IMR-90 (cell line): ENCODE measurements around the gene KCNT1. TPM values are rescaled to one million over a fixed set of nuclear protein-coding genes. Genes with fewer than 3 reads are reported as not detected.
"Not testable (repeated sequence)": the region's sequence is repeated elsewhere in the genome, so short reads cannot be mapped to it uniquely, and the experiment has no call there.

ENCODE experiments used
- ATAC-seq: fragments of 200-7000 bp; cut with Tn5 transposase; 2 replicates; pipeline ENCODE4 v1.9.1; 2020; ENCODE audit warnings: low read depth, mild to moderate bottlenecking, moderate library complexity
- BruUV-seq: library from RNA; stranded (reverse); fragments of 400-500 nt; replicated peaks from 2 replicates; lab custom pipeline; 2021; lab: Mats Ljungman, UMichigan
- CTCF ChIA-PET: fragments of 300-600 bp; formaldehyde crosslinking; extraction: SDS; loops from one replicate; lab custom pipeline; 2021; ENCODE audit warnings: antibody characterized with exemption; lab: Yijun Ruan, JAX
- POLR2A ChIA-PET: fragments of 300-600 bp; sonication (Branson Sonifier 250); formaldehyde crosslinking; loops from one replicate; lab custom pipeline; 2022; ENCODE audit warnings: antibody characterized with exemption; ENCODE audit not compliant: unreplicated experiment; lab: Charles Lee
- DNase-seq: peaks from one replicate; pipeline ENCODE4 v3.0.0; 2013
- H2AFZ ChIP-seq: replicated peaks from 2 replicates; pipeline ENCODE3; 2013; ENCODE audit warnings: low read length, mild to moderate bottlenecking; ENCODE audit not compliant: poor library complexity
- H2AK5ac ChIP-seq: 2 replicates; pipeline ENCODE4 v1.6.1; 2013; ENCODE audit warnings: low read depth, low read length, inconsistent platforms
- H2AK9ac ChIP-seq: replicated peaks from 2 replicates; pipeline ENCODE3; 2013; ENCODE audit warnings: mild to moderate bottlenecking, low read depth, low read length, moderate library complexity; ENCODE audit not compliant: poor library complexity
- H2BK120ac ChIP-seq: 2 replicates; pipeline ENCODE4 v1.6.1; 2013; ENCODE audit warnings: low read depth, low read length, inconsistent platforms
- H2BK15ac ChIP-seq: 3 replicates; pipeline ENCODE4 v1.6.1; 2013; ENCODE audit warnings: low read depth, low read length, inconsistent platforms
- H2BK20ac ChIP-seq: 2 replicates; pipeline ENCODE4 v1.6.1; 2013; ENCODE audit warnings: low read depth, mild to moderate bottlenecking, inconsistent platforms, low read length, moderate library complexity
- H2BK5ac ChIP-seq: 2 replicates; pipeline ENCODE4 v1.6.1; 2013; ENCODE audit warnings: mild to moderate bottlenecking, low read depth, low read length, inconsistent platforms; ENCODE audit not compliant: poor library complexity, severe bottlenecking
- H3K14ac ChIP-seq: replicated peaks from 2 replicates; pipeline ENCODE4 v1.6.1; 2013; ENCODE audit warnings: low read depth, low read length, inconsistent platforms
- H3K18ac ChIP-seq: 2 replicates; pipeline ENCODE4 v1.6.1; 2013; ENCODE audit warnings: low read depth, low read length, control low read depth
- H3K23ac ChIP-seq: 2 replicates; pipeline ENCODE4 v1.6.1; 2013; ENCODE audit warnings: low read depth, low read length, inconsistent platforms
- H3K27ac ChIP-seq: 2 replicates; pipeline ENCODE4 v1.5.1; 2013; ENCODE audit warnings: mild to moderate bottlenecking, control low read depth, low read length; ENCODE audit not compliant: insufficient read depth
- H3K27me3 ChIP-seq: 2 replicates; pipeline ENCODE4 v1.6.1; 2013; ENCODE audit warnings: low read length; ENCODE audit not compliant: control insufficient read depth, insufficient read depth
- H3K36me3 ChIP-seq: 2 replicates; pipeline ENCODE4 v1.6.1; 2013; ENCODE audit warnings: low read length, mixed read lengths; ENCODE audit not compliant: control insufficient read depth, insufficient read depth
- H3K4ac ChIP-seq: 2 replicates; pipeline ENCODE4 v1.6.1; 2013; ENCODE audit warnings: low read depth, low read length, inconsistent platforms
- H3K4me1 ChIP-seq: 2 replicates; pipeline ENCODE4 v1.6.1; 2013; ENCODE audit warnings: low read length, mixed read lengths; ENCODE audit not compliant: control insufficient read depth, insufficient read depth
- H3K4me2 ChIP-seq: 2 replicates; pipeline ENCODE4 v1.6.1; 2013; ENCODE audit warnings: low read depth, mild to moderate bottlenecking, control low read depth, low read length, moderate library complexity
- H3K4me3 ChIP-seq: 2 replicates; pipeline ENCODE4 v1.5.1; 2013; ENCODE audit warnings: low read depth, mild to moderate bottlenecking, control low read depth, low read length, moderate library complexity; ENCODE audit not compliant: insufficient read depth
- H3K56ac ChIP-seq: 2 replicates; pipeline ENCODE4 v1.6.1; 2013; ENCODE audit warnings: low read length, inconsistent platforms; ENCODE audit not compliant: insufficient read depth; ENCODE audit errors: extremely low read depth
- H3K79me1 ChIP-seq, 2 experiments: 2 replicates each; pipeline ENCODE4 v1.6.1; 2013; ENCODE audit warnings: low read length in 2 of 2, inconsistent platforms in 1 of 2, low read depth in 1 of 2
- H3K9ac ChIP-seq: 2 replicates; pipeline ENCODE4 v1.6.1; 2013; ENCODE audit warnings: low read depth, low read length, control low read depth
- H3K9me1 ChIP-seq: 2 replicates; pipeline ENCODE4 v1.6.1; 2013; ENCODE audit warnings: low read length, inconsistent platforms; ENCODE audit not compliant: insufficient read depth
- H3K9me3 ChIP-seq: 2 replicates; pipeline ENCODE4 v1.6.1; 2013; ENCODE audit warnings: low read length; ENCODE audit not compliant: control insufficient read depth, insufficient read depth
- H4K20me1 ChIP-seq: 2 replicates; pipeline ENCODE4 v1.6.1; 2013; ENCODE audit warnings: low read length, inconsistent platforms; ENCODE audit not compliant: insufficient read depth
- H4K5ac ChIP-seq: 2 replicates; pipeline ENCODE4 v1.6.1; 2013; ENCODE audit warnings: mild to moderate bottlenecking, low read depth, low read length, control low read depth
- H4K8ac ChIP-seq, 2 experiments: 2 replicates each; pipeline ENCODE4 v1.6.1; 2013; ENCODE audit warnings: low read depth in 2 of 2, low read length in 2 of 2, control low read depth in 1 of 2, inconsistent platforms in 1 of 2
- H4K91ac ChIP-seq: 2 replicates; pipeline ENCODE4 v1.6.1; 2013; ENCODE audit warnings: low read depth, low read length, inconsistent platforms; ENCODE audit not compliant: insufficient read depth
- BHLHE40 ChIP-seq: fragments of 150-350 bp; IDR thresholded peaks from 2 replicates; pipeline ENCODE4 v1.6.1; 2016; ENCODE audit warnings: mild to moderate bottlenecking, low read depth, low read length
- CHD1 ChIP-seq: IDR thresholded peaks from 2 replicates; pipeline ENCODE4 v1.6.1; 2012; ENCODE audit warnings: low read depth, low read length, improper control_type of control experiment
- FOS ChIP-seq: fragments of 150-350 bp; IDR thresholded peaks from 2 replicates; pipeline ENCODE4 v1.6.1; 2016; ENCODE audit warnings: low read depth, low read length
- MAFK ChIP-seq: IDR thresholded peaks from 2 replicates; pipeline ENCODE4 v1.6.1; 2012; ENCODE audit warnings: low read depth, low read length, improper control_type of control experiment
- NFE2L2 ChIP-seq: fragments of 150-350 bp; IDR thresholded peaks from 2 replicates; pipeline ENCODE4 v1.6.1; 2016; ENCODE audit warnings: low read depth, mild to moderate bottlenecking, low read length
- RFX5 ChIP-seq: IDR thresholded peaks from 2 replicates; pipeline ENCODE4 v1.8.0; 2012; ENCODE audit warnings: low read depth, mild to moderate bottlenecking, low read length, moderate library complexity
- WGBS, 2 experiments: methylation state at CpG; one replicate each; pipeline versions ENCODE4 v1.1.5 to v1.1.7; 2013; ENCODE audit warnings: missing lambda C conversion rate in 2 of 2; ENCODE audit not compliant: insufficient read length in 1 of 2; ENCODE audit errors: extremely low coverage in 2 of 2; 5-methylcytosine and 5-hydroxymethylcytosine counted together
- dilution Hi-C: fragments of 300-500 bp; cut with HindIII; formaldehyde crosslinking; loops from one replicate; pipeline ENCODE4 v1.14.3; 2018; ENCODE audit warnings: low sequenced_read_pairs; ENCODE audit not compliant: unreplicated experiment
- in situ Hi-C: fragments of 300-500 bp; cut with MboI; formaldehyde crosslinking; loops from 3 replicates; pipeline ENCODE4 v1.14.3; 2019; ENCODE audit warnings: low sequenced_read_pairs, inconsistent platforms, mixed read lengths
- intact Hi-C: fragments of 100-400 bp; cut with micrococcal nuclease; formaldehyde crosslinking; loops from 2 replicates; pipeline ENCODE4 v1.10.0; 2022
- polyA plus RNA-seq, 3 experiments: library from polyadenylated mRNA; depleted of rRNA; stranded (reverse); fragments of >200 nt; gene quantifications; 2 replicates each; pipeline ENCODE4 v1.2.3, GENCODE V29; 2012; ENCODE audit warnings: low replicate concordance in 1 of 3
- total RNA-seq: library from RNA; depleted of rRNA; stranded (reverse); fragments of >200 nt; gene quantifications from 2 replicates; pipeline ENCODE4 v1.2.3, GENCODE V29; 2012
- TF ChIP-seq, protein P1 (sequence below): fragments of 150-350 bp; IDR thresholded peaks from 2 replicates; pipeline ENCODE4 v1.6.1; 2016; ENCODE audit warnings: low read depth, mild to moderate bottlenecking, low read length, moderate library complexity, borderline replicate concordance

KCNT1 gene
- total and polyA plus RNA-seq, 2 of the 4 experiments (the other 2 are of a cell fraction), result not detected

DNA sequence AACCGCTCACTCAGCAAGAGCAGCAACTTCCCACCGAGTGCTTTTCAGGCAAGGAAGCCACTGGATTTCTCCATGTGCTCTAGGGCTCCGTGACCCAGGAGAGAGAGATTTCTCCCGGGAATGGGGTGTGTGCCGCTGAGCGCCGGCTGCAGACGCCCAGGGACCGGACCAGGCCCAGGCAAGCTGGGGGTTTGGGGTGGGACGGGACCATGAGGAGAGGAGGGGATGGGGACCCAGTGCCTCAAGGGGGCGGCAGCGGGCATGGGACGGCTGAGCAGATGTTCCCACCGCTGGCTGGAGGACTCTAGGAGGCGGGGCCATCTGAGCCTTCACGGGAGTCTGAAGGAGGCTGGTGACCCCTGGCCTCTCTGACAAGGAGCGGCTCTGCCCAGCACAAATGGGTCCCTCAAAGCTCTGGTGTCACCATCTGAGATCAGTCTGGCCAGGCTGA, 30.4 kb upstream of the KCNT1 start:
- Histone ChIP-seq H4K5ac (no peak overlapping the region), H3K4me2 (no peak overlapping the region), H2AK5ac (no peak overlapping the region), H3K56ac (no peak overlapping the region), H2AFZ (no peak overlapping the region), H3K18ac (no peak overlapping the region), H2BK20ac (no peak overlapping the region), H3K23ac (no peak overlapping the region), H3K4me1 (no peaks in the 10 kb centered on the region), H3K79me1 (no peaks in the 10 kb centered on the region), H4K91ac (no peak overlapping the region), H3K9me1 (no peaks in the 10 kb centered on the region), H3K14ac (no peak overlapping the region), H4K8ac (no peak overlapping the region), H2BK120ac (no peak overlapping the region), H4K20me1 (no peaks in the 10 kb centered on the region), H3K36me3 (no peaks in the 10 kb centered on the region), H2BK15ac (no peak overlapping the region), H3K4ac (no peak overlapping the region), H2BK5ac (no peak overlapping the region), H2AK9ac (no peak overlapping the region), H3K27me3 (no peaks in the 10 kb centered on the region; the same call in 1 of the 2 replicates), H3K9ac (no peak overlapping the region), H3K9me3 (peaks cover 3% of the 10 kb centered on the region; the same call in 1 of the 2 replicates), H3K4me3 (no peak overlapping the region), H3K27ac (no peak overlapping the region)
- no peak for ATAC-seq
- no peak for TF ChIP-seq RFX5
- TF ChIP-seq MAFK, result no peak
- TF ChIP-seq CHD1, result no peak
- TF ChIP-seq, protein P1, sequence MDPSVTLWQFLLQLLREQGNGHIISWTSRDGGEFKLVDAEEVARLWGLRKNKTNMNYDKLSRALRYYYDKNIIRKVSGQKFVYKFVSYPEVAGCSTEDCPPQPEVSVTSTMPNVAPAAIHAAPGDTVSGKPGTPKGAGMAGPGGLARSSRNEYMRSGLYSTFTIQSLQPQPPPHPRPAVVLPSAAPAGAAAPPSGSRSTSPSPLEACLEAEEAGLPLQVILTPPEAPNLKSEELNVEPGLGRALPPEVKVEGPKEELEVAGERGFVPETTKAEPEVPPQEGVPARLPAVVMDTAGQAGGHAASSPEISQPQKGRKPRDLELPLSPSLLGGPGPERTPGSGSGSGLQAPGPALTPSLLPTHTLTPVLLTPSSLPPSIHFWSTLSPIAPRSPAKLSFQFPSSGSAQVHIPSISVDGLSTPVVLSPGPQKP, result no peak
- no peak for TF ChIP-seq FOS
- TF ChIP-seq NFE2L2, result no peak
- TF ChIP-seq BHLHE40, result no peak
- no TSS peak for BruUV-seq
- WGBS, 2 experiments, result 36% methylated on average over 9 of the region's 17 CpGs; no CpG with 5 or more reads in 1 of the 2 experiments
- in situ Hi-C loops (no loop called here), intact Hi-C loops (no loop called here), dilution Hi-C loops (no loop called here)
- no peak for DNase-seq
- ChIA-PET POLR2A (no interaction called here), CTCF (no interaction called here)

DNA sequence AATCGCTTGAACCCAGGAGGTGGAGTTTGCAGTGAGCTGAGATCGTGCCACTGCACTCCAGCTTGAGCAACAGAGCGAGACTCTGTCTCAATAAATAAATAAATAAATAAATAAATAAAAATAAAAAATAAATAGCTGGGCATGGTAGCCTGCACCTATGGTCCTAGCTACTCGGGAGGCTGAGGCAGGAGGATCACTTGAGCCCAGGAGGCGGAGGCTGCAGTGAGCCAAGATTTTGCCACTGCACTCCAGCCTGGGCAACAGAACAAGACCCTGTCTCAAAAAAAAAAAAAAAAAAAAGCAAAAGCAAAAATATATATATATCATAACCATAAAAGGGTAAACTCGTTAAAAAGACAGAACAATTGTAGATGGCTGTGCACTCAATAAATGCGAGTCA, 29.2 kb upstream of the KCNT1 start:
- no CpG with 5 or more reads among the region's 7 CpGs for WGBS, 2 experiments
- H2BK120ac ChIP-seq, H2BK5ac ChIP-seq, H3K4me1 ChIP-seq, H3K18ac ChIP-seq, H3K36me3 ChIP-seq, H3K9me3 ChIP-seq, H4K91ac ChIP-seq, in situ Hi-C loops, H3K27ac ChIP-seq, dilution Hi-C loops, H3K27me3 ChIP-seq, H2AK9ac ChIP-seq, H3K9me1 ChIP-seq, H4K8ac ChIP-seq, H2AK5ac ChIP-seq, H4K20me1 ChIP-seq, H3K56ac ChIP-seq, intact Hi-C loops, BruUV-seq, H2BK15ac ChIP-seq, H3K4ac ChIP-seq, H3K9ac ChIP-seq, H3K79me1 ChIP-seq, DNase-seq, CTCF ChIA-PET, POLR2A ChIA-PET, H2BK20ac ChIP-seq, ATAC-seq, H3K23ac ChIP-seq, H4K5ac ChIP-seq, H3K4me2 ChIP-seq, H2AFZ ChIP-seq, H3K4me3 ChIP-seq, H3K14ac ChIP-seq: not testable (repeated sequence)
